WERI-Rb-1 (cell line): Measurements from ENCODE around the gene KAT6B.
A peak's percentile ranks its signal among the peaks of the same experiment; 100 is the strongest.

Experiments
- DNase-seq: peaks from one replicate; pipeline ENCODE4 v3.0.0-alpha.2; 2020
- H3K27ac ChIP-seq: fragments of 250-450 bp; sonication (Bioruptor Pico); 2 replicates; pipeline ENCODE4 v1.5.1; 2020; ENCODE audit warnings: mild to moderate bottlenecking, moderate library complexity
- H3K27me3 ChIP-seq: fragments of 250-450 bp; sonication (Bioruptor Pico); 2 replicates; pipeline ENCODE4 v1.5.1; 2021; ENCODE audit warnings: mild to moderate bottlenecking, low read depth, moderate library complexity; ENCODE audit not compliant: insufficient read depth, severe bottlenecking
- H3K36me3 ChIP-seq: fragments of 250-450 bp; sonication (Bioruptor Pico); 2 replicates; pipeline ENCODE4 v1.5.1; 2020; ENCODE audit warnings: mild to moderate bottlenecking, moderate library complexity
- H3K4me3 ChIP-seq: 2 replicates; pipeline ENCODE4 v1.5.1; 2011; ENCODE audit warnings: low read depth, mild to moderate bottlenecking, control low read depth, low read length
- H3K9me3 ChIP-seq: fragments of 250-450 bp; sonication (Bioruptor Pico); 2 replicates; pipeline ENCODE4 v1.5.1; 2021; ENCODE audit warnings: mild to moderate bottlenecking, moderate library complexity; ENCODE audit not compliant: severe bottlenecking
- CTCF ChIP-seq: IDR thresholded peaks from 2 replicates; pipeline ENCODE4 v1.5.1; 2011; ENCODE audit warnings: low read depth, mild to moderate bottlenecking, control low read depth, inconsistent platforms, low read length

Gene KAT6B

GRCh38 chr10:74934100-74934812, 107.9 kb downstream of the KAT6B start:
- H3K27ac ChIP-seq: no peak overlapping the region
- H3K27me3 ChIP-seq: no peaks in the 10 kb centered on the region
- no peak for DNase-seq
- H3K36me3 ChIP-seq: no peaks in the 10 kb centered on the region
- no peak overlapping the region for H3K4me3 ChIP-seq
- no peaks in the 10 kb centered on the region for H3K9me3 ChIP-seq
- no peak for TF ChIP-seq CTCF

- Histone ChIP-seq H3K27me3 (no peaks in the 10 kb centered on the region), H3K36me3 (no peaks in the 10 kb centered on the region), H3K9me3 (no peaks in the 10 kb centered on the region), H3K27ac (no peak overlapping the region), H3K4me3 (no peak overlapping the region)
- DNase-seq: no peak
- TF ChIP-seq CTCF: no peak
Observed at GRCh38 chr10:74936577-74937265, 110.3 kb downstream of the KAT6B start.

- no peak for DNase-seq
- Histone ChIP-seq H3K36me3 (no peaks in the 10 kb centered on the region), H3K27ac (no peak overlapping the region), H3K9me3 (no peaks in the 10 kb centered on the region), H3K27me3 (no peaks in the 10 kb centered on the region), H3K4me3 (no peak overlapping the region)
- no peak for TF ChIP-seq CTCF
Observed at GRCh38 chr10:74937266-74937856, 111.0 kb downstream of the KAT6B start.

GRCh38 chr10:74944205-74944604, 117.8 kb downstream of the KAT6B start:
- TF ChIP-seq CTCF: no peak
- Histone ChIP-seq H3K9me3 (no peaks in the 10 kb centered on the region), H3K27ac (no peak overlapping the region), H3K27me3 (no peaks in the 10 kb centered on the region), H3K4me3 (no peak overlapping the region), H3K36me3 (no peaks in the 10 kb centered on the region)
- no peak for DNase-seq

- DNase-seq: peak; percentile 42
- Histone ChIP-seq H3K27ac (peak overlapping the region; percentile 15), H3K4me3 (no peak overlapping the region), H3K27me3 (no peaks in the 10 kb centered on the region), H3K36me3 (no peaks in the 10 kb centered on the region), H3K9me3 (no peaks in the 10 kb centered on the region)
- TF ChIP-seq CTCF: no peak
Observed at GRCh38 chr10:74947781-74948401, 121.5 kb downstream of the KAT6B start.
